T-cell (primary cell): Measurements from ENCODE around the gene CACNG3. TPM values are rescaled to one million over a fixed set of nuclear protein-coding genes. Genes with fewer than 3 reads are reported as not detected.
"Not testable (repeated sequence)": the region's sequence is repeated elsewhere in the genome, so short reads cannot be mapped to it uniquely, and the experiment has no call there.

ENCODE experiments used
- ATAC-seq, 4 experiments: fragments of 200-7000 bp in 3 of 4; fragments of 150-1000 bp in 1 of 4; cut with Tn5 transposase; replicated peaks in 1 of 4; 1 replicate in 3 of 4; 2 replicates in 1 of 4; pipeline ENCODE4 v1.10.0; 2021; ENCODE audit warnings: moderate library complexity in 3 of 4, mild to moderate bottlenecking in 2 of 4, moderate number of reproducible peaks in 1 of 4
- CTCF ChIA-PET, 2 donors: fragments of 300-600 bp; sonication (Branson Sonifier 250); formaldehyde crosslinking; loops; one replicate each; lab custom pipeline; 2022; ENCODE audit warnings: antibody characterized with exemption in 2 of 2; lab: Charles Lee
- POLR2A ChIA-PET, 2 donors: fragments of 300-600 bp; sonication (Branson Sonifier 250); formaldehyde crosslinking; loops; one replicate each; lab custom pipeline; 2022; ENCODE audit warnings: antibody characterized with exemption in 2 of 2; lab: Charles Lee
- DNase-seq, 35 experiments: peaks; one replicate each; pipeline versions ENCODE4 v3.0.0 to v3.0.0-alpha.2; 2013 to 2023
- H3K27ac ChIP-seq: one replicate; pipeline ENCODE4 v1.5.1; 2013; ENCODE audit warnings: low read length
- H3K27me3 ChIP-seq, 2 experiments: replicated peaks in 1 of 2; 1 replicate in 1 of 2; 2 replicates in 1 of 2; pipeline versions ENCODE4 v1.6.1 to v1.7.0; 2013; ENCODE audit warnings: low read length in 1 of 2, mixed read lengths in 1 of 2; ENCODE audit not compliant: control insufficient read depth in 2 of 2, insufficient read depth in 2 of 2; ENCODE audit errors: extremely low read depth in 1 of 2
- H3K36me3 ChIP-seq, 2 donors: 1 replicate in 1 of 2; 2 replicates in 1 of 2; pipeline versions ENCODE4 v1.6.1 to v1.7.0; 2013; ENCODE audit warnings: low read length in 1 of 2; ENCODE audit not compliant: control insufficient read depth in 2 of 2, insufficient read depth in 1 of 2; ENCODE audit errors: extremely low read depth in 1 of 2
- H3K4me1 ChIP-seq, 2 experiments: 1 replicate in 1 of 2; 2 replicates in 1 of 2; pipeline versions ENCODE4 v1.6.1 to v1.7.0; 2013; ENCODE audit warnings: low read length in 2 of 2, mixed read lengths in 1 of 2; ENCODE audit not compliant: insufficient read depth in 2 of 2, control insufficient read depth in 1 of 2; ENCODE audit errors: extremely low read depth in 1 of 2
- H3K4me3 ChIP-seq, 2 donors: 1 replicate in 1 of 2; 2 replicates in 1 of 2; pipeline versions ENCODE4 v1.5.1 to v1.7.0; 2013; ENCODE audit warnings: mild to moderate bottlenecking in 2 of 2, low read length in 1 of 2, moderate library complexity in 1 of 2; ENCODE audit not compliant: control insufficient read depth in 1 of 2; ENCODE audit errors: extremely low read depth in 1 of 2
- H3K9me3 ChIP-seq: 2 replicates; pipeline ENCODE4 v1.7.0; 2013
- H3K27ac Mint-ChIP-seq, 2 donors: one replicate each; pipeline ENCODE4 v1.8.0; 2020 to 2021; ENCODE audit warnings: mild to moderate bottlenecking in 2 of 2, mixed read lengths in 2 of 2
- H3K27me3 Mint-ChIP-seq, 2 donors: one replicate each; pipeline ENCODE4 v1.8.0; 2021 to 2022; ENCODE audit warnings: mixed read lengths in 2 of 2
- H3K36me3 Mint-ChIP-seq: one replicate; pipeline ENCODE4 v1.8.0; 2021; ENCODE audit warnings: mixed read lengths
- H3K4me1 Mint-ChIP-seq, 3 donors: one replicate each; pipeline ENCODE4 v1.8.0; 2020 to 2022; ENCODE audit warnings: mixed read lengths in 3 of 3, mild to moderate bottlenecking in 1 of 3
- H3K4me3 Mint-ChIP-seq, 3 donors: one replicate each; pipeline ENCODE4 v1.8.0; 2020 to 2022; ENCODE audit warnings: mild to moderate bottlenecking in 3 of 3, mixed read lengths in 3 of 3, moderate library complexity in 3 of 3
- H3K9me3 Mint-ChIP-seq, 3 donors: one replicate each; pipeline ENCODE4 v1.8.0; 2020 to 2022; ENCODE audit warnings: mixed read lengths in 3 of 3
- WGBS: methylation state at CpG from one replicate; pipeline ENCODE4 v1.1.5; 2013; ENCODE audit warnings: missing lambda C conversion rate; ENCODE audit not compliant: insufficient coverage; 5-methylcytosine and 5-hydroxymethylcytosine counted together
- total RNA-seq, 35 experiments: library from RNA in 6 of 35; stranded (reverse) in 6 of 35; fragments of 120-200 nt in 1 of 35; gene quantifications; one replicate each; pipeline versions ENCODE4 v1.2.1 to v1.2.4 and lab custom pipeline; 2013 to 2026

Gene CACNG3
- total RNA-seq, 5 donors from 2014 or later (not counting 1 experiment from before 2014, with no cell fraction given): not detected

DNA sequence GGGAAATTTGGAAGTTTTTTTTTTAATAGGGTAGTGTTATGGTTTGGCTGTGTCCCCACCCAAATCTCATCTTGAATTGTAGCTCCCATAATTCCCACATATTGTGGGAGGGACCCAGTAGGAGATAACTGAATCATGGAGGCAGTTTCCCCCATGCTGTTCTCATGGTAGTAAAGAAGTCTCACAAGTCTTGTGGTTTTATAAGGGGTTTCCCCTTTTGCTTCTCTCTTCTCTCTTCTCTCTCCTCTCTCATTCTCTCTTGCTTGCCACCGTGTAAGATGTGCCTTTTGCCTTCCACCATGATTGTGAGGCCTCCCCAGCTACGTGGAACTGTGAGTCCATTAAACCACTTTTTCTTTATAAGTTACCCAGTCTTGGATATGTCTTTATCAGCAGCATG, 17.3 kb upstream of the CACNG3 start:
- H3K4me3 ChIP-seq, ATAC-seq, H3K27ac ChIP-seq, CTCF ChIA-PET, H3K9me3 ChIP-seq, H3K4me3 Mint-ChIP-seq, H3K4me1 Mint-ChIP-seq, H3K36me3 ChIP-seq, H3K27me3 ChIP-seq, H3K27ac Mint-ChIP-seq, DNase-seq, POLR2A ChIA-PET, H3K36me3 Mint-ChIP-seq, H3K4me1 ChIP-seq: not testable (repeated sequence)
- Mint-ChIP-seq H3K27me3 (peaks cover 14 to 21% of the 10 kb centered on the region in 2 donors), H3K9me3 (peaks cover 11 to 26% (median 19%) of the 10 kb centered on the region in 3 donors)
- no CpG with 5 or more reads among the region's 2 CpGs for WGBS

DNA sequence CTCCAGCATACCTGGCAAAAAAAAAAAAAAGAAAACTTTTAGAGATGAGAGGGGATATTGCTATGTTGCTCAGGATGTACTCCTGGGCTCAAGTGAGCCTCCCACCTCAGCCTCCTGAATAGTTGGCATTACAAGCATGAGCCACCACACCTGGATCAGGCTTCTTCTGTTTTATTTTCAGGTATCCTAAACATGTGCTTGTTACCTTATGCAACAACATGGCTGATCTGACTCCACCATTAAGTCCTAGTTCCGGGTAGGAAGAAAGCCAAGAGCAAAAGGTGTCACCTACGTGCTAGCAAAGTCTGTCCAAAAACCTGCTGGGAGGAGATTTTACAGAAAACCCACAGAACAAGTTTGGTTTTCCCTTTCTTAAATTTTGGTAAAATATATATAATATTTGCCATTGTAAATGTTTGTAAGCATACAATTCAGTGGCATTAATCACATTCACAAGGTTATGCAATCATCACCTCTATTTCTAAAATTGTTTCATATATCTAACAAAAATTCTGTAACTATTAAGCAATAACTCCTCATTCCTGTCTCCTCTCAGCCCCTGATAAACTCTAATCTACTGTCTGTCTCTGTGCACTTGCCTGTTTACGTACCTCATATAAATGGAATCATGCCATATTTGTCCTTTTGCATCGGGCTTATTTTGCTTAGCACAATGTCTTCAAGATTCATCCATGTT, 9.1 kb upstream of the CACNG3 start:
- ATAC-seq: no peak
- Mint-ChIP-seq H3K27ac (no peak overlapping the region), H3K9me3 (no peaks in the 10 kb centered on the region), H3K27me3 (peaks cover 28 to 37% of the 10 kb centered on the region in 2 donors), H3K4me3 (no peak overlapping the region), H3K36me3 (no peaks in the 10 kb centered on the region), H3K4me1 (peaks cover 0 to 4% (median 0%) of the 10 kb centered on the region in 3 donors)
- CTCF ChIA-PET: interaction anchor here in 1 of 2 donors (0.7 kb wide), 1 partner anchor 1116 kb away, joined by 3 read pairs; no protein-coding TSS in a partner anchor
- Histone ChIP-seq H3K36me3 (no peaks in the 10 kb centered on the region), H3K4me1 (no peaks in the 10 kb centered on the region), H3K27me3 (peaks cover 0 to 3% of the 10 kb centered on the region in 2 experiments), H3K4me3 (no peak overlapping the region), H3K27ac (no peak overlapping the region), H3K9me3 (no peaks in the 10 kb centered on the region)
- 100% methylated on average over 2 of the region's 4 CpGs for WGBS
- POLR2A ChIA-PET: no interaction called here
- no peak for DNase-seq

GRCh38 chr16:24253192-24253591, 2.9 kb upstream of the CACNG3 start:
- Histone ChIP-seq H3K27me3 (peaks cover 21 to 23% of the 10 kb centered on the region in 2 experiments), H3K4me1 (no peaks in the 10 kb centered on the region), H3K27ac (no peak overlapping the region), H3K4me3 (no peak overlapping the region), H3K36me3 (no peaks in the 10 kb centered on the region), H3K9me3 (no peaks in the 10 kb centered on the region)
- peaks cover 49 to 53% of the 10 kb centered on the region in 2 donors for H3K27me3 Mint-ChIP-seq
- ChIA-PET POLR2A (no interaction called here), CTCF (interaction anchor here (0.6 to 3.8 kb wide), 11 partner anchors 9 to 1051 kb away, joined by 3 to 35 read pairs (median 4); no protein-coding TSS in a partner anchor)
- peaks cover 0 to 4% (median 2%) of the 10 kb centered on the region in 3 donors for H3K4me1 Mint-ChIP-seq
- no peak overlapping the region for H3K4me3 Mint-ChIP-seq
- H3K27ac Mint-ChIP-seq: no peak overlapping the region
- no peaks in the 10 kb centered on the region for H3K36me3 Mint-ChIP-seq
- WGBS: 10% methylated on average over 3 of the region's 7 CpGs
- no peaks in the 10 kb centered on the region for H3K9me3 Mint-ChIP-seq
- DNase-seq: peak in 24 of 35 experiments; percentile 1 to 69 (median 14)
- peak in 2 of 4 experiments; percentile 50 to 62 for ATAC-seq

DNA sequence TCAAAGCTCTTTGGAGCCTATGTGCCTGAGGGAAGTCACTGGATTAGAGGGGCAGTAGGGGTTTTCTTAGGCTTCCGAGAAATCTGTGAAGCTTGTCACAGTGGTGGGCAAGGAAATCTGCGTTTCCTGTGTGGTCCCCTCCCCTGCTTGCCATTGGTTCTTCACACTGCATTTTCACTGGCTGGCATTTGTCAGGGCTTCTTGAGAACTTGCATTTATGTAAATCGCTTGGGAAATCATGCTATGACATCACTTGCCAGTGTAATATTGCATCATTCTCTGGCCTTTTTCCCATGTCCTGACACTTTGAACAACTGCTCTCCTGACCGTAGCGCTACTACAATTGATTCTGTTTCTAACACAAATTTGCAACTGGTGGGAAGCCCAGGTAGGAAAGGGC, 1.8 kb downstream of the CACNG3 start:
- peaks cover 21 to 23% of the 10 kb centered on the region in 2 experiments for H3K27me3 ChIP-seq
- H3K4me3 Mint-ChIP-seq: no peak overlapping the region
- 57% methylated on average over 3 of the region's 5 CpGs for WGBS
- H3K4me3 ChIP-seq: no peak overlapping the region
- DNase-seq: no peak
- no peaks in the 10 kb centered on the region for H3K36me3 Mint-ChIP-seq
- peaks cover 72 to 73% of the 10 kb centered on the region in 2 donors for H3K27me3 Mint-ChIP-seq
- ChIA-PET CTCF (interaction anchor here in 1 of 2 donors (1.1 kb wide), 1 partner anchor 216 kb away, joined by 7 read pairs; no protein-coding TSS in a partner anchor), POLR2A (no interaction called here)
- H3K27ac Mint-ChIP-seq: no peak overlapping the region
- no peaks in the 10 kb centered on the region for H3K9me3 Mint-ChIP-seq
- ATAC-seq: no peak
- no peak overlapping the region for H3K27ac ChIP-seq
- H3K9me3 ChIP-seq: no peaks in the 10 kb centered on the region
- H3K4me1 Mint-ChIP-seq: peaks cover 0 to 2% (median 0%) of the 10 kb centered on the region in 3 donors
- no peaks in the 10 kb centered on the region for H3K36me3 ChIP-seq
- no peaks in the 10 kb centered on the region for H3K4me1 ChIP-seq

DNA sequence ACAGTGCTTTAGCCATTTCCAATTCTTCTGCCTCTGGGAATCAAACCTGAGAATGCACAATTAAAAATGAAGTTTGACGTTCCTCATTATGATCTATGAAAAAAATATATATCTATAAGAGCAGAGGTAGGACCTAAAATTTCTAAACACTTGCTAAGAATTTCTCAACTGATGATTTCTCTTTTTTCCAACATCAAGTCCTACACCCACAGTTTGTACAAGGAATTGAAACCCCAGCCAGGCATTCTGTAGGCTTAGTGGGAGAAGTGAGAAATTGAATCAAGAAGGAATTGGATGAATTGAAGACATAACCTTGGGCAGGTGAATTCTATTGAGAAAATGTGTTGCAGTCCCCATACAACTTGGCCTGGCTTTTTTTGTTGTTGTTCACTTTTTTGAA, 2.7 kb downstream of the CACNG3 start:
- peaks cover 65 to 66% of the 10 kb centered on the region in 2 donors for H3K27me3 Mint-ChIP-seq
- H3K4me3 ChIP-seq: no peak overlapping the region
- H3K27ac Mint-ChIP-seq: no peak overlapping the region
- POLR2A ChIA-PET: no interaction called here
- CTCF ChIA-PET: no interaction called here
- DNase-seq (no peak), ATAC-seq (no peak)
- H3K9me3 ChIP-seq: no peaks in the 10 kb centered on the region
- no peaks in the 10 kb centered on the region for H3K36me3 Mint-ChIP-seq
- no peaks in the 10 kb centered on the region for H3K4me1 ChIP-seq
- H3K27ac ChIP-seq: no peak overlapping the region
- no peaks in the 10 kb centered on the region for H3K9me3 Mint-ChIP-seq
- H3K4me1 Mint-ChIP-seq: peaks cover 0 to 2% (median 0%) of the 10 kb centered on the region in 3 donors
- no peaks in the 10 kb centered on the region for H3K36me3 ChIP-seq
- no peak overlapping the region for H3K4me3 Mint-ChIP-seq
- peaks cover 17% of the 10 kb centered on the region in 2 experiments for H3K27me3 ChIP-seq
- no CpG with 5 or more reads among the region's 1 CpG for WGBS

- H3K9me3 Mint-ChIP-seq: peaks cover 0 to 6% (median 6%) of the 10 kb centered on the region in 3 donors
- Histone ChIP-seq H3K27ac (no peak overlapping the region), H3K4me3 (no peak overlapping the region), H3K27me3 (peaks cover 2 to 10% of the 10 kb centered on the region in 2 experiments), H3K4me1 (no peaks in the 10 kb centered on the region), H3K9me3 (no peaks in the 10 kb centered on the region), H3K36me3 (no peaks in the 10 kb centered on the region)
- no peak overlapping the region for H3K4me3 Mint-ChIP-seq
- peaks cover 37 to 46% of the 10 kb centered on the region in 2 donors for H3K27me3 Mint-ChIP-seq
- DNase-seq (no peak), ATAC-seq (no peak)
- no peaks in the 10 kb centered on the region for H3K4me1 Mint-ChIP-seq
- POLR2A ChIA-PET: interaction anchor here in 1 of 2 donors (0.8 kb wide), 1 partner anchor 197 kb away, joined by 3 read pairs; no protein-coding TSS in a partner anchor
- no peak overlapping the region for H3K27ac Mint-ChIP-seq
- no peaks in the 10 kb centered on the region for H3K36me3 Mint-ChIP-seq
- CTCF ChIA-PET: no interaction called here
Measured at GRCh38 chr16:24262816-24263215, 6.7 kb downstream of the CACNG3 start.
